Nephron progenitor cell (in vitro differentiated cells): Measurements from ENCODE around the gene GP9.

Experiments used
- DNase-seq: peaks from one replicate; pipeline ENCODE4 v3.0.0; 2021
- H3K27ac Mint-ChIP-seq: 2 replicates; pipeline ENCODE4 v1.8.0; 2021; ENCODE audit warnings: mild to moderate bottlenecking, moderate library complexity, mixed read lengths
- H3K27me3 Mint-ChIP-seq: 2 replicates; pipeline ENCODE4 v1.8.0; 2021; ENCODE audit warnings: mild to moderate bottlenecking, low read depth, mixed read lengths; ENCODE audit not compliant: poor library complexity
- H3K36me3 Mint-ChIP-seq: 2 replicates; pipeline ENCODE4 v1.8.0; 2021; ENCODE audit warnings: low read depth, mixed read lengths
- H3K4me1 Mint-ChIP-seq: 2 replicates; pipeline ENCODE4 v1.8.0; 2021; ENCODE audit warnings: mixed read lengths
- H3K4me3 Mint-ChIP-seq: 2 replicates; pipeline ENCODE4 v1.8.0; 2021; ENCODE audit warnings: mild to moderate bottlenecking, moderate library complexity, mixed read lengths
- H3K9me3 Mint-ChIP-seq: 2 replicates; pipeline ENCODE4 v1.8.0; 2021; ENCODE audit warnings: mild to moderate bottlenecking, moderate library complexity, mixed read lengths
- CTCF ChIP-seq: fragments of 200-600 bp; sonication (generic); IDR thresholded peaks from 2 replicates; pipeline ENCODE4 v1.5.0; 2021; ENCODE audit warnings: antibody characterized with exemption

The GP9 gene

DNA sequence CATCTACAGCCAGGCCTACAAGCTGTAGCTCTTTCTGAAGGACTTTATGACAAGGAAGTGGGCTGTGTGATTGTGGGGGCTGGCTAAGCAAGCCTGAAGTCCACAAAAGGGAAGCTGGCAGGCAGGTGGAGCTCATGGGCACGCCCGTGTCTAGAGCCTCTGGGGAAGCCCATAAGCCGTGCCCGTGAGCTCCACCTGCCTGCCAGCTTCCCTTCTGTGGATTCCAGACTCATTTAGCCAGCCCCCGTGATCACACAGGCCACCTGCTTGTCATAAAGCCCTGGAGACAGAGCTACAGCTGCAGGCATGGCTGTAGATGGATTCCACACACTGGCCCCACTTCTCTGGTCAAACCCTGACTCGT, 44.2 kb upstream of the GP9 start:
- TF ChIP-seq CTCF = no peak
- H3K36me3 Mint-ChIP-seq = no peaks in the 10 kb centered on the region
- no peak for DNase-seq
- H3K4me1 Mint-ChIP-seq = peaks cover 42% of the 10 kb centered on the region
- no peaks in the 10 kb centered on the region for H3K9me3 Mint-ChIP-seq
- no peak overlapping the region for H3K4me3 Mint-ChIP-seq
- no peak overlapping the region for H3K27ac Mint-ChIP-seq
- H3K27me3 Mint-ChIP-seq = peaks cover 5% of the 10 kb centered on the region

GRCh38 chr3:129016720-129017483, 43.7 kb upstream of the GP9 start:
- Mint-ChIP-seq H3K9me3 (no peaks in the 10 kb centered on the region), H3K27ac (no peak overlapping the region), H3K4me1 (peaks cover 42% of the 10 kb centered on the region), H3K36me3 (no peaks in the 10 kb centered on the region), H3K4me3 (no peak overlapping the region), H3K27me3 (peaks cover 8% of the 10 kb centered on the region)
- DNase-seq = no peak
- no peak for TF ChIP-seq CTCF

- H3K4me3 Mint-ChIP-seq = no peak overlapping the region
Observed at GRCh38 chr3:129017484-129017899, 43.1 kb upstream of the GP9 start.

DNA sequence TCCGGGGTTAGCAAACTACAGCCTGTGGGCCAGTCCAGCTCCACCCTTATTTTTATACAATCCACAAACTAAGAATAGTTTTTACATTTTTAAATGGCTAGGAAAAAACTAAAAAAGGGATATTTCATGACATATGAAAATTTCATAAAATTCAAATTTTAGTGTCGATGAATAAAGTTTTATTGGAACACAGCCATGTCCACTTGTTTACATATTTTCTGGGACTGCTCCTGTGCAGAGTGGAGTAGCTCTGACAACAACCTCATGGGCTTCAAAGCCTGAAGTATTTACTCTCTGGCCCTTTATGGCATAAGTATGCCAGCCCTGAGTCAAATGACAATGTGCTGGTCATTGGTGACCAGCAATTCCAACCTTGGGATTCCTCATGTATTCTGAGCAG, 42.3 kb upstream of the GP9 start:
- H3K36me3 Mint-ChIP-seq = no peaks in the 10 kb centered on the region
- no peak for TF ChIP-seq CTCF
- no peak overlapping the region for H3K27ac Mint-ChIP-seq
- H3K27me3 Mint-ChIP-seq = peaks cover 8% of the 10 kb centered on the region
- no peak overlapping the region for H3K4me3 Mint-ChIP-seq
- H3K4me1 Mint-ChIP-seq = peaks cover 42% of the 10 kb centered on the region
- DNase-seq = no peak
- no peaks in the 10 kb centered on the region for H3K9me3 Mint-ChIP-seq

More at GRCh38 chr3:129017484-129017899, 43.1 kb upstream of the GP9 start:
- Mint-ChIP-seq H3K27me3 (peaks cover 8% of the 10 kb centered on the region), H3K4me1 (peaks cover 42% of the 10 kb centered on the region), H3K36me3 (no peaks in the 10 kb centered on the region), H3K27ac (no peak overlapping the region), H3K9me3 (no peaks in the 10 kb centered on the region)
- no peak for DNase-seq
- no peak for TF ChIP-seq CTCF

DNA sequence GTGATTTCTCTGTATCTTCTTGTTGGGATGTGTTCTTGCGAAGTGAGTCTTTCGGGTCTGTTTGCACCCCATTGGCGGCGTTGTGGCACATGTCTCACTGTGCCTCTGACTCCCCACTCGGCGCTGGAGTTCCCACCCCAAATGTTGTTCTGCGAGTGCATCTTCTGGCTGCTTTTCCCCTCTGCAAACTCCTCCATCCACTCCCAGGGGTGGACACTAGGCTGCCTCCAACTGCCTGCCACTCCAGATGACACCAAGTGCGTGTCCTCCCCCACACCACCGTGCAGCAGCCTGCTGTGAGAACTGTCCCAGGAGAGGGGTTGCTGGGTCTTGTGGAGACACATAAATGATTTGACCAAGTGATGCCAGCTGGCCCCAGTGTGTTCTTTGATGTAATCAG, 41.8 kb upstream of the GP9 start:
- H3K4me3 Mint-ChIP-seq = no peak overlapping the region
- H3K9me3 Mint-ChIP-seq = no peaks in the 10 kb centered on the region
- H3K4me1 Mint-ChIP-seq = peaks cover 42% of the 10 kb centered on the region
- no peak for DNase-seq
- no peak for TF ChIP-seq CTCF
- peaks cover 6% of the 10 kb centered on the region for H3K27me3 Mint-ChIP-seq
- no peaks in the 10 kb centered on the region for H3K36me3 Mint-ChIP-seq
- H3K27ac Mint-ChIP-seq = no peak overlapping the region

DNA sequence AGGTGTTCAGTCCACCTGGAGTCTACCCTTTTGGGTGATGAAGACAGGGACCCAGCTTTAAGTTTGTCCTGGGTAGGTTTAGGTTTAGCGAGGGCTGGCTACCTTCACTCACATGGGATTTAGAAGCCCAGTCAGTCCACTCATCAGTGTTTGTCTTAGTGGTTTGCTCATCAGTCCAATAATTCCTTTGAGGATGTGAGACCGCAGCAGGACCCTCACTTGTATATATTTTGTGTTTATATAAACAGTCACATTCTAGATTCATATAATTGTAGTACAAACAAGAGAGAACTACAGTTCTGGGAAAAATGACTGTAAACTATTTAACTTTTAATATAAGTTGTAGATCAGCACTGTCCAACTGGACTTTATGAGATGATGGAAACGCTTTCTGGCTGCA, 41.3 kb upstream of the GP9 start:
- H3K27me3 Mint-ChIP-seq = peaks cover 3% of the 10 kb centered on the region
- DNase-seq = no peak
- no peaks in the 10 kb centered on the region for H3K36me3 Mint-ChIP-seq
- no peak overlapping the region for H3K4me3 Mint-ChIP-seq
- no peak for TF ChIP-seq CTCF
- no peaks in the 10 kb centered on the region for H3K9me3 Mint-ChIP-seq
- H3K27ac Mint-ChIP-seq = no peak overlapping the region
- peaks cover 40% of the 10 kb centered on the region for H3K4me1 Mint-ChIP-seq
